GM19467 (cell line): Measurements from ENCODE around the gene IPO4.
"Not testable (repeated sequence)": the region's sequence is repeated elsewhere in the genome, so short reads cannot be mapped to it uniquely, and the experiment has no call there.

ENCODE experiments used
- ATAC-seq: cut with Tn5 transposase; IDR thresholded peaks from one replicate; pipeline ENCODE4 v1.9.1; 2021; ENCODE audit warnings: mild to moderate bottlenecking, moderate library complexity; ENCODE audit not compliant: unreplicated experiment

IPO4 gene

GRCh38 chr14:24219080-24219479 is 30.5 kb upstream of the IPO4 start:
- ATAC-seq: no peak

- ATAC-seq: not testable (repeated sequence)
Observed at GRCh38 chr14:24216876-24217275, 28.3 kb upstream of the IPO4 start.

GRCh38 chr14:24216345-24216699 is 27.7 kb upstream of the IPO4 start:
- no peak for ATAC-seq

GRCh38 chr14:24215495-24216344 is 27.1 kb upstream of the IPO4 start, which contains the start of gene MDP1:
Gene MDP1, minus strand, starts transcription at chr14:24216066. Its CDS starts 111 bp downstream, at chr14:24215955.
- ATAC-seq: peak; percentile 71

- ATAC-seq: no peak
Observed at GRCh38 chr14:24213866-24214662, 25.4 kb upstream of the IPO4 start.

GRCh38 chr14:24212924-24213865 is 24.6 kb upstream of the IPO4 start, which contains the start of gene CHMP4A:
Gene CHMP4A, minus strand, starts transcription at chr14:24213488. Its CDS starts 49 bp downstream, at chr14:24213439.
- ATAC-seq: peak; percentile 76

- no peak for ATAC-seq
Observed at GRCh38 chr14:24211311-24211710, 22.7 kb upstream of the IPO4 start.

GRCh38 chr14:24207625-24208024 is 19.0 kb upstream of the IPO4 start:
- ATAC-seq: no peak

GRCh38 chr14:24207104-24207551 is 18.5 kb upstream of the IPO4 start:
- ATAC-seq: no peak

GRCh38 chr14:24206260-24207103 is 17.9 kb upstream of the IPO4 start:
- no peak for ATAC-seq

GRCh38 chr14:24204163-24205146 is 15.8 kb upstream of the IPO4 start:
- ATAC-seq: no peak

GRCh38 chr14:24203249-24203886 is 14.8 kb upstream of the IPO4 start:
- not testable (repeated sequence) for ATAC-seq

- not testable (repeated sequence) for ATAC-seq
Observed at GRCh38 chr14:24202538-24202937, 13.9 kb upstream of the IPO4 start.

- ATAC-seq: no peak
Observed at GRCh38 chr14:24198814-24199524, 10.4 kb upstream of the IPO4 start.

- ATAC-seq: no peak
Observed at GRCh38 chr14:24197056-24197450, 8.4 kb upstream of the IPO4 start.

GRCh38 chr14:24196071-24197055 is 7.7 kb upstream of the IPO4 start:
- ATAC-seq: peak; percentile 6
